Gastrocnemius medialis (tissue), 4 donors: ENCODE data around the gene RBM23.

Experiments
- POLR2A ChIP-seq, 2 donors: fragments of 450-650 bp; IDR thresholded peaks; one replicate each; pipeline ENCODE4 v1.6.1; 2017; ENCODE audit warnings: antibody characterized with exemption in 2 of 2, mild to moderate bottlenecking in 2 of 2, moderate library complexity in 2 of 2
- TF ChIP-seq, protein P1 (sequence below), 5 experiments: fragments of 450-650 bp in 3 of 5; fragments of 200-600 bp in 2 of 5; sonication (generic) in 2 of 5; IDR thresholded peaks in 4 of 5; conservative IDR thresholded peaks in 1 of 5; 1 replicate in 4 of 5; 2 replicates in 1 of 5; pipeline ENCODE4 v1.5.1; 2016 to 2019; ENCODE audit warnings: antibody characterized with exemption in 5 of 5, mild to moderate bottlenecking in 3 of 5, moderate library complexity in 3 of 5

DNA sequence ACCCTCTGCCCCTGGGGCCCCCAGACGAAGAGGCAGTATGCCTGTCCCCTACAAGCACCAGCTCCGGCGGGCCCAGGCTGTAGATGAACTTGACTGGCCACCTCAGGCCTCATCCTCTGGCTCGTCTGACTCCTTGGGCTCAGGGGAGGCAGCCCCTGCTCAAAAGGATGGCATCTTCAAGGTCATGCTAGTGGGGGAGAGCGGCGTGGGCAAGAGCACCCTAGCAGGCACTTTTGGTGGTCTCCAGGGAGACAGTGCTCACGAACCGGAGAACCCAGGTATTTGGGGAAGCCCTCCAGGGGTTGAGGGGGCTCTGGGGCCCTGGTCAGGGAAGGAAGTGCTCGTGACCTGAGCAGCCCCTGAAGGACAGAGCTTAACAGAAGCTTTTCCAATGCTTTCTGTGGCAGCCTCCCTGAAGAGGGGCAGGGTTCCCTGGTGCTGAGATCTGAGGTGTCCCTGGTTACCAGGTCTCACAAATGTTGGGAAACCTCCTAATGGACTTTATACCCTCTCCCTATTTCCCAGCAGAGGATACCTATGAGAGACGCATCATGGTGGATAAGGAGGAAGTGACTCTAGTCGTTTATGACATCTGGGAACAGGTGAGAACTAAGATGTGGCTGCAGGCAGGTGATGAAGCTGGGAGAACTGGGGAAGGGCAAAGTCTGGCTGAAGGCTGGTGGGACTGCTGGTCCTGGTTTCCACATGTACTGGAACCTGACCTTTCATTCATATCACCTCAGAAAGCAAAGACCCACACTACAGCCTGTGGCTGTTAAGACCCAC lies 34.0 kb downstream of the RBM23 start:
- no peak for TF ChIP-seq POLR2A (IDR thresholded peaks at IDR 0.05)
- TF ChIP-seq, protein P1, sequence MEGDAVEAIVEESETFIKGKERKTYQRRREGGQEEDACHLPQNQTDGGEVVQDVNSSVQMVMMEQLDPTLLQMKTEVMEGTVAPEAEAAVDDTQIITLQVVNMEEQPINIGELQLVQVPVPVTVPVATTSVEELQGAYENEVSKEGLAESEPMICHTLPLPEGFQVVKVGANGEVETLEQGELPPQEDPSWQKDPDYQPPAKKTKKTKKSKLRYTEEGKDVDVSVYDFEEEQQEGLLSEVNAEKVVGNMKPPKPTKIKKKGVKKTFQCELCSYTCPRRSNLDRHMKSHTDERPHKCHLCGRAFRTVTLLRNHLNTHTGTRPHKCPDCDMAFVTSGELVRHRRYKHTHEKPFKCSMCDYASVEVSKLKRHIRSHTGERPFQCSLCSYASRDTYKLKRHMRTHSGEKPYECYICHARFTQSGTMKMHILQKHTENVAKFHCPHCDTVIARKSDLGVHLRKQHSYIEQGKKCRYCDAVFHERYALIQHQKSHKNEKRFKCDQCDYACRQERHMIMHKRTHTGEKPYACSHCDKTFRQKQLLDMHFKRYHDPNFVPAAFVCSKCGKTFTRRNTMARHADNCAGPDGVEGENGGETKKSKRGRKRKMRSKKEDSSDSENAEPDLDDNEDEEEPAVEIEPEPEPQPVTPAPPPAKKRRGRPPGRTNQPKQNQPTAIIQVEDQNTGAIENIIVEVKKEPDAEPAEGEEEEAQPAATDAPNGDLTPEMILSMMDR (IDR thresholded peaks at IDR 0.05 in 4 of 5, conservative IDR thresholded peaks at IDR 0.05 in 1 of 5), result no peak
